Neural progenitor cell (in vitro differentiated cells): ENCODE results near the gene WDR53.

ENCODE experiments used
- EZH2phosphoT487 ChIP-seq: fragments of 200-600 bp; sonication (generic); IDR thresholded peaks from 2 replicates; pipeline ENCODE4 v1.6.1; 2017; ENCODE audit warnings: antibody characterized with exemption
- TF ChIP-seq, protein P1 (sequence below): fragments of 200-600 bp; sonication (generic); IDR thresholded peaks from 2 replicates; pipeline ENCODE4 v1.5.1; 2017; ENCODE audit warnings: antibody characterized with exemption, mild to moderate bottlenecking

DNA sequence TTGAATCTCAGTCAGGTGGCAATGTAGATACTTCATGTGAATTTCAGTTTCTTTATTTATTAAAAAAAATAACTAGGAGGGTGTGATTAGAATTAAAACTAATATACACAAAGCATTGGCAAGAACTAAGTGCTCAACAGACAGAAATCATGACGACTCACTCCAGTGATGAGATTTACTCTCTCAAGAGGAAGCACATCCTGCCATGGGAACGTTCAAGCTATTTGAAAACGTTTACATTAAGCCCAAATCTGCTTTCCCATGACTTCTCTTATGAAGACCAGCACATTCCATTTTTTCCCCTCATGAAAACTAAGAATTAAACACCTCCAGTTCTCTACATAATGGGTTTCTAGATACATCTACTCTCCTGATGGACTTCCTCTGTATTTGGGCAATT, 8.5 kb downstream of the WDR53 start:
- TF ChIP-seq, protein P1, sequence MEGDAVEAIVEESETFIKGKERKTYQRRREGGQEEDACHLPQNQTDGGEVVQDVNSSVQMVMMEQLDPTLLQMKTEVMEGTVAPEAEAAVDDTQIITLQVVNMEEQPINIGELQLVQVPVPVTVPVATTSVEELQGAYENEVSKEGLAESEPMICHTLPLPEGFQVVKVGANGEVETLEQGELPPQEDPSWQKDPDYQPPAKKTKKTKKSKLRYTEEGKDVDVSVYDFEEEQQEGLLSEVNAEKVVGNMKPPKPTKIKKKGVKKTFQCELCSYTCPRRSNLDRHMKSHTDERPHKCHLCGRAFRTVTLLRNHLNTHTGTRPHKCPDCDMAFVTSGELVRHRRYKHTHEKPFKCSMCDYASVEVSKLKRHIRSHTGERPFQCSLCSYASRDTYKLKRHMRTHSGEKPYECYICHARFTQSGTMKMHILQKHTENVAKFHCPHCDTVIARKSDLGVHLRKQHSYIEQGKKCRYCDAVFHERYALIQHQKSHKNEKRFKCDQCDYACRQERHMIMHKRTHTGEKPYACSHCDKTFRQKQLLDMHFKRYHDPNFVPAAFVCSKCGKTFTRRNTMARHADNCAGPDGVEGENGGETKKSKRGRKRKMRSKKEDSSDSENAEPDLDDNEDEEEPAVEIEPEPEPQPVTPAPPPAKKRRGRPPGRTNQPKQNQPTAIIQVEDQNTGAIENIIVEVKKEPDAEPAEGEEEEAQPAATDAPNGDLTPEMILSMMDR, result no peak
- no peak for TF ChIP-seq EZH2phosphoT487
